HG02678 (cell line): ENCODE measurements around the gene C3orf52.

Source experiments
- ATAC-seq: cut with Tn5 transposase; IDR thresholded peaks from one replicate; pipeline ENCODE4 v1.9.1; 2021; ENCODE audit warnings: mild to moderate bottlenecking, moderate library complexity; ENCODE audit not compliant: unreplicated experiment

C3orf52 gene

GRCh38 chr3:112134335-112135124 is 48.3 kb downstream of the C3orf52 start:
- no peak for ATAC-seq

DNA sequence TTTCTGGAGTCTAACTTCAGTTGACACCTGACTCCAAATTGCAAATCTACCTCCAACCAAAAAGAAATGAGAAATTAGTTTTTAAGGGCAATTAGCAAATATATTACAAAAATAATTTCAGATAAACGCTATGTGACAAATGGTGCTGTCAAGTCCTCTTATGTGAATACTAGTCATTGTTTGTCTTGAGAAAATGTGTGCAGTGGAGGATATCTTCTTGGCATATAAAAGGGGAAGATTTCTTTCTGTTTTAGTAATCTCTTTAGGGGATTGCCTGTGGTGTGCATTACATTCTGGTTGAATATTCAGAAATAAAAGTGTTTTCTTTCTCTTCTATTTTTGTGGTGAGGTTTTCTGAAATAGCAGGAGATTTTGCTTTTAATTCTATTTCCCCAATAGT is 49.9 kb downstream of the C3orf52 start:
- no peak for ATAC-seq

- no peak for ATAC-seq
Observed at GRCh38 chr3:112136959-112137693, 50.9 kb downstream of the C3orf52 start.

GRCh38 chr3:112137781-112138180 is 51.6 kb downstream of the C3orf52 start:
- no peak for ATAC-seq

DNA sequence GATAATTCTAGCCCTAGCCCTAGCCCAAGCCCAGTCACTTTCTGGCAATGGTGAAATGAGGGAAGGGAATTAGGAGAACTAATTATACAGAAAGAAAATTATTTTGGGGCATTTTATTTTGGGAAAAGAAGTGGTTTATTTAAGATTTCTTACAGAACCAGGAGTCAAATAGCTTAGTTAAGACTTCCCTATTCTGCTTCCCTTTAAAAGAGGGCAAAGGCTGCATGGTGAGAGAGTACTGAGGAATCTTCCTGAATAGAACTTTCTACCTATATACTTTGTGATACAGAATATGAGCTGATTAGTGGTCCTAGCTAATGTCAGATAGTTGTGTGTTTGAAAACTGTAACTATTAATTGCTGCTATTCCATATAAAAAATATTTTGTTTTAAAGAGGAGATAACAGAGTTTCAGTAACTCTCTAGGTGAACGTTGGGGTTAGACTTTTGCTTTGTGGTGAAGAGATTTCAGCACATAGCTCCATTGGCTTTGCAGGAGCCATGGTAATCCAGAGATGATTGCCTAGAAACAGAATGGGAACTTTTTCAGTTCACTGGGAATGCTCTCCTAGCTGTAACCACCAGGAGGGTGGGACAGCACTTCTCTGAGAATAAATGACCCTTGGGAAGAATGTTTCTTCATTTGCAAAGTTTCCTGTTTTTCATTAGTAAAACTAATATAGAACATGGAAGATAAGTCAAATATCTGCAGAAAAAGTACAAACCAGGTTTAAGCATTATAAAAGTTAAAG is 52.2 kb downstream of the C3orf52 start:
- ATAC-seq = no peak

- no peak for ATAC-seq
Observed at GRCh38 chr3:112140584-112140983, 54.4 kb downstream of the C3orf52 start.

GRCh38 chr3:112141293-112141692 is 55.1 kb downstream of the C3orf52 start:
- no peak for ATAC-seq

DNA sequence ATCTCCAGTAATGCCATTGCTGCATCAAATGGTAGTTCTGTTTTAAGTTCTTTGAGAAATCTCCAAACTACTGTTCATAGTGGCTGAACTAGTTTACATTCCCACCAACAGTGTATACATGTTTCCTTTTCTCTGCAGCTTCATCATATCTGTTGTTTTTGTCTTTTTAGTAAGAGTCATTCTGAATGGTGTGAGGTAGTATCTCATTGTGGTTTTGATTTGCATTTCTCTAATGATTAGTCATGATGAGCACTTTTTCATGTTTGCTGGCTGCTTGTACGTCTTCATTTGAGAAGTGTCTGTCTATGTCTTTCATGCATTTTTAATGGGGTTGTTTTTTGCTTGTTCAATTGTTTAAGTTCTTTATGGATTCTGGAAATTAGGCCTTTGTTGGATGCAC is 57.1 kb downstream of the C3orf52 start:
- ATAC-seq = no peak

- no peak for ATAC-seq
Observed at GRCh38 chr3:112143689-112144088, 57.5 kb downstream of the C3orf52 start.

- no peak for ATAC-seq
Observed at GRCh38 chr3:112149136-112149535, 62.9 kb downstream of the C3orf52 start.

GRCh38 chr3:112167758-112168157 is 81.6 kb downstream of the C3orf52 start:
- ATAC-seq = peak; percentile 67
